IPS-18a (cell line): ENCODE measurements around the gene RERE.

ENCODE experiments used
- H3K27ac ChIP-seq: one replicate; pipeline ENCODE4 v1.5.1; 2013; ENCODE audit warnings: low read length
- H3K27me3 ChIP-seq: one replicate; pipeline ENCODE4 v1.6.1; 2013; ENCODE audit warnings: mild to moderate bottlenecking, low read length; ENCODE audit not compliant: control insufficient read depth, insufficient read depth
- H3K36me3 ChIP-seq: one replicate; pipeline ENCODE4 v1.6.1; 2013; ENCODE audit warnings: low read depth, low read length; ENCODE audit not compliant: control insufficient read depth
- H3K4me1 ChIP-seq: one replicate; pipeline ENCODE4 v1.6.1; 2013; ENCODE audit warnings: low read depth, low read length; ENCODE audit not compliant: control insufficient read depth
- H3K4me3 ChIP-seq: one replicate; pipeline ENCODE4 v1.5.1; 2013; ENCODE audit warnings: low read length
- H3K9ac ChIP-seq: one replicate; pipeline ENCODE4 v1.6.1; 2013; ENCODE audit warnings: mild to moderate bottlenecking, low read length, moderate library complexity
- H3K9me3 ChIP-seq: one replicate; pipeline ENCODE4 v1.6.1; 2013; ENCODE audit warnings: low read depth, low read length; ENCODE audit not compliant: control insufficient read depth

The RERE gene

GRCh38 chr1:8563944-8564537 lies 253.4 kb downstream of the RERE start:
- H3K9me3 ChIP-seq = no peaks in the 10 kb centered on the region
- H3K4me3 ChIP-seq = no peak overlapping the region
- H3K27ac ChIP-seq = no peak overlapping the region
- H3K9ac ChIP-seq = no peak overlapping the region
- no peaks in the 10 kb centered on the region for H3K36me3 ChIP-seq
- H3K27me3 ChIP-seq = no peaks in the 10 kb centered on the region
- peaks cover 14% of the 10 kb centered on the region for H3K4me1 ChIP-seq

- no peaks in the 10 kb centered on the region for H3K9me3 ChIP-seq
- H3K4me1 ChIP-seq = peaks cover 14% of the 10 kb centered on the region
- no peak overlapping the region for H3K27ac ChIP-seq
- H3K4me3 ChIP-seq = no peak overlapping the region
- H3K27me3 ChIP-seq = no peaks in the 10 kb centered on the region
- no peaks in the 10 kb centered on the region for H3K36me3 ChIP-seq
- no peak overlapping the region for H3K9ac ChIP-seq
Observed at GRCh38 chr1:8562881-8563865, 254.3 kb downstream of the RERE start.

- H3K4me3 ChIP-seq = no peak overlapping the region
- H3K27me3 ChIP-seq = no peaks in the 10 kb centered on the region
- H3K27ac ChIP-seq = no peak overlapping the region
- H3K4me1 ChIP-seq = peaks cover 14% of the 10 kb centered on the region
- H3K36me3 ChIP-seq = peaks cover under 1% of the 10 kb centered on the region
- no peak overlapping the region for H3K9ac ChIP-seq
- H3K9me3 ChIP-seq = no peaks in the 10 kb centered on the region
Observed at GRCh38 chr1:8562222-8562621, 255.2 kb downstream of the RERE start.

GRCh38 chr1:8560611-8561544 lies 256.6 kb downstream of the RERE start:
- H3K36me3 ChIP-seq = peaks cover 10% of the 10 kb centered on the region
- H3K27me3 ChIP-seq = no peaks in the 10 kb centered on the region
- H3K9me3 ChIP-seq = no peaks in the 10 kb centered on the region
- no peak overlapping the region for H3K4me3 ChIP-seq
- H3K9ac ChIP-seq = no peak overlapping the region
- H3K27ac ChIP-seq = no peak overlapping the region
- H3K4me1 ChIP-seq = peaks cover 14% of the 10 kb centered on the region

GRCh38 chr1:8560035-8560434 lies 257.4 kb downstream of the RERE start:
- Histone ChIP-seq H3K4me3 (no peak overlapping the region), H3K9ac (no peak overlapping the region), H3K27ac (no peak overlapping the region), H3K27me3 (no peaks in the 10 kb centered on the region), H3K9me3 (no peaks in the 10 kb centered on the region), H3K36me3 (peaks cover 14% of the 10 kb centered on the region), H3K4me1 (peaks cover 14% of the 10 kb centered on the region)

GRCh38 chr1:8555582-8555981 lies 261.9 kb downstream of the RERE start:
- no peak overlapping the region for H3K9ac ChIP-seq
- H3K36me3 ChIP-seq = peaks cover 17% of the 10 kb centered on the region
- no peaks in the 10 kb centered on the region for H3K27me3 ChIP-seq
- H3K9me3 ChIP-seq = no peaks in the 10 kb centered on the region
- H3K4me1 ChIP-seq = peaks cover 10% of the 10 kb centered on the region
- no peak overlapping the region for H3K27ac ChIP-seq
- H3K4me3 ChIP-seq = no peak overlapping the region

- Histone ChIP-seq H3K27me3 (no peaks in the 10 kb centered on the region), H3K4me3 (no peak overlapping the region), H3K27ac (no peak overlapping the region), H3K4me1 (peaks cover 10% of the 10 kb centered on the region), H3K9ac (no peak overlapping the region), H3K36me3 (peaks cover 17% of the 10 kb centered on the region), H3K9me3 (no peaks in the 10 kb centered on the region)
Observed at GRCh38 chr1:8554956-8555534, 262.4 kb downstream of the RERE start.

GRCh38 chr1:8552820-8553397 lies 264.5 kb downstream of the RERE start:
- H3K27me3 ChIP-seq = no peaks in the 10 kb centered on the region
- no peak overlapping the region for H3K9ac ChIP-seq
- H3K36me3 ChIP-seq = peaks cover 17% of the 10 kb centered on the region
- no peak overlapping the region for H3K4me3 ChIP-seq
- no peak overlapping the region for H3K27ac ChIP-seq
- no peaks in the 10 kb centered on the region for H3K9me3 ChIP-seq
- H3K4me1 ChIP-seq = peaks cover 10% of the 10 kb centered on the region

- H3K27me3 ChIP-seq = no peaks in the 10 kb centered on the region
- H3K36me3 ChIP-seq = peaks cover 14% of the 10 kb centered on the region
- H3K27ac ChIP-seq = no peak overlapping the region
- peaks cover 10% of the 10 kb centered on the region for H3K4me1 ChIP-seq
- H3K4me3 ChIP-seq = no peak overlapping the region
- H3K9me3 ChIP-seq = no peaks in the 10 kb centered on the region
- no peak overlapping the region for H3K9ac ChIP-seq
Observed at GRCh38 chr1:8551613-8552489, 265.6 kb downstream of the RERE start.

GRCh38 chr1:8551057-8551456 lies 266.4 kb downstream of the RERE start:
- Histone ChIP-seq H3K9me3 (no peaks in the 10 kb centered on the region), H3K36me3 (peaks cover 7% of the 10 kb centered on the region), H3K4me3 (no peak overlapping the region), H3K4me1 (peaks cover 10% of the 10 kb centered on the region), H3K27me3 (no peaks in the 10 kb centered on the region), H3K9ac (no peak overlapping the region), H3K27ac (no peak overlapping the region)
